ENCODE data around the gene CEP295NL. TPM values are rescaled to one million over a fixed set of nuclear protein-coding genes. Genes with fewer than 3 reads are reported as not detected.

Gene CEP295NL
- polyA plus RNA-seq, 3 donors from 2014 or later: not detected

DNA sequence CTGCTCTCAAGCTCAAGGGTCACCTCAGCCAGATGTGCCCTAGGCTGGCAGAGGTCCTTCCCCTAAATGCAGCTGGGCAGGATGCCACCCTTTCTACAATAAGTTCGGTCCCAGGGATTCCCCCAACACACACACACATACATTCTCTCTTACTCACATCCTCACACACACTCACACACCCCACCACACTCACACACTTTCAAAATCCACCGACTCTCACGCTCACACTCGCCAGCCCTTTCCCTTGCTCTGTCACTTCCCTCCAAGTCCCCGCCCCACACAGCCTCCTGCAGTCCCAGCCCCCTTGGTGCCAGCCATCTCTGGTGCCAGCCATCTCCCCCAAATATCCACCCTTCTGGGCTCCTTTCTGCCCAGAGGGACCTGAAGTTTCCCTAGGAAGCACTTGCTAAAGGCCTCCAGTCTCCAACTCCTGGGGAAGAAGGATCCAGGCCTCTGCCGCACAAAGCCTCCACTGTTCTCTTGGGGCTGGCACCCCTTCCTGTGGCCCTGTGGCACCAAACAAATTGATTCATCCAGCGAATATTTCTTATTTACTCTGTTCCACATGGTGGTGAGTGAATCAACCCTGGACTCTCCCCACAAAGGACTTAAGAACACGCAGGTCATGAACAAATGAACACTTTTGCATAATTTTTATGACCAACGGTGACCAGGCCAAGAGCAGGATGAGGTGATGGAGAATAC lies 58.5 kb downstream of the CEP295NL start:
- H3K27me3 Mint-ChIP-seq (ENCODE audit: low read depth in 3 of 3): peaks cover 11 to 17% (median 15%) of the 10 kb centered on the region in 3 donors
- no peaks in the 10 kb centered on the region for H3K9me3 Mint-ChIP-seq
- no peak for DNase-seq
- peaks cover 12 to 14% of the 10 kb centered on the region in 2 donors for H3K4me1 Mint-ChIP-seq
- peak overlapping the region in 2 of 6 donors; percentile 16 to 47 for H3K27ac Mint-ChIP-seq
- H3K4me3 Mint-ChIP-seq: no peak overlapping the region
- no peaks in the 10 kb centered on the region for H3K36me3 Mint-ChIP-seq

DNA sequence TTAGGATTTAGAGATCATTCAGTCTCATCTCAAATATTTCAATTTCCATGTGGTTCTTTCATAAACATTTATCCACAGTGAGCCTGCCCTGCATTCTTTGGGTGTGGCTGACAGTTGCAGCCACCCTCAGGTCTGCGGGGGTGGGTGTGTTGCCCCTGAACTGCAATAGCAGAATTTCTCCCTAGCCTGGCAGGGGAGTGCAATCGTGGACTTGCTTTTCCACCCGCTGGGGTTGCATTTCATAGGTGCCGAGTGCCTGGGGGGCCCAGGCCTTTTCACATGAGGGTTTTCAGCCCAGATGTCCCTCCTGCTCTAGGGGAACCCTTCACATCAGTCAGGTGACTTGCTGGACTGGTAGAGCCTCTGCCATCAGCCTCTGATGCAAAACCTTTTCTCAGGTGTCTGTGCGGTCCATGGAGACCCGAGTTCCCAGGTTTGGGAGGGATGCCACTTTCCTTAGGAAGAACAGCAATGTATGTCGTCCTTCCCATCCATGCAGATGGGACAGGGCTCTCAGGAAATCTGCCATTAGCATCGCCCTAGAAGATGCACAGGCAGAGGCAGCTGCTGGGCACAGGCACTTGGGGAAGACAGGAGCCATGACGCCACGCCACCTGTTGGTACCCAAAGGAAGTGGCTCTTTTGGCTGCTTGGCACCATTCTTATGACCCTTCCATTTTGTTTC lies 60.0 kb downstream of the CEP295NL start:
- peaks cover 25 to 26% of the 10 kb centered on the region in 2 donors for H3K4me1 Mint-ChIP-seq
- peak overlapping the region in 1 of 5 donors; percentile 24 for H3K4me3 Mint-ChIP-seq

GRCh38 chr17:78840780-78841611 lies 62.0 kb downstream of the CEP295NL start, which contains the start of gene USP36:
USP36 (minus strand) TSS chr17:78840814; CDS start chr17:78836363, 4,451 bp downstream.
- Mint-ChIP-seq H3K4me3 (peak within 1 kb of the TSS; percentile 86 to 96 (median 93)), H3K27me3 (ENCODE audit: low read depth in 3 of 3) (peaks cover 13 to 25% (median 18%) of the 10 kb centered on the region in 3 donors), H3K4me1 (peaks cover 35 to 45% of the 10 kb centered on the region in 2 donors), H3K27ac (peak within 1 kb of the TSS; percentile 95 to 99 (median 99)), H3K9me3 (no peaks in the 10 kb centered on the region), H3K36me3 (peaks cover under 1 to 17% (median 12%) of the 10 kb centered on the region in 3 donors)
- DNase-seq: peak; percentile 99

More for the DNA sequence above, 60.0 kb downstream of the CEP295NL start:
- peak; percentile 49 to 59 (median 54) for DNase-seq
- no peaks in the 10 kb centered on the region for H3K36me3 Mint-ChIP-seq
- H3K27ac Mint-ChIP-seq: peak overlapping the region; percentile 10 to 99 (median 52)
- no peaks in the 10 kb centered on the region for H3K9me3 Mint-ChIP-seq
- peaks cover 13 to 25% (median 18%) of the 10 kb centered on the region in 3 donors for H3K27me3 Mint-ChIP-seq (ENCODE audit: low read depth in 3 of 3)

Other genes starting within 250 kb of the CEP295NL start
- 100 to 1,000 TPM; 176 to 336 (median 233) TPM for gene CYTH1, start 120.9 kb downstream of the CEP295NL start, polyA plus RNA-seq
- 10 to 100 TPM in 2 of 3 donors, 1 to 10 TPM in 1; 9.6 to 31.7 (median 22.7) TPM for gene USP36, start 62.4 kb downstream of the CEP295NL start, polyA plus RNA-seq
- under 1 TPM; 0.07 to 0.26 (median 0.16) TPM for gene TIMP2, start 22.2 kb upstream of the CEP295NL start, polyA plus RNA-seq
- gene LGALS3BP, start 76.7 kb upstream of the CEP295NL start, polyA plus RNA-seq: 10 to 100 TPM in 1 of 3 donors, 1 to 10 TPM in 2; 3.4 to 10.2 (median 3.6) TPM
- 1 to 10 TPM; 3.7 to 7.2 (median 4.6) TPM for gene CANT1, start 106.6 kb upstream of the CEP295NL start, polyA plus RNA-seq
- gene C1QTNF1, start 121.0 kb upstream of the CEP295NL start, polyA plus RNA-seq: not detected
- 1 to 10 TPM; 1.9 to 6.6 (median 1.9) TPM for gene ENGASE, start 171.6 kb upstream of the CEP295NL start, polyA plus RNA-seq